Glutamatergic neuron (in vitro differentiated cells): ENCODE results near the gene UNC13B. TPM values are rescaled to one million over a fixed set of nuclear protein-coding genes. Genes with fewer than 3 reads are reported as not detected.

Experiments used
- DNase-seq: peaks from one replicate; pipeline ENCODE4 v3.0.0; 2022
- H3K27ac Mint-ChIP-seq: one replicate; pipeline ENCODE4 v1.8.0; 2020; ENCODE audit warnings: mild to moderate bottlenecking, mixed read lengths, inconsistent platforms; ENCODE audit not compliant: unreplicated experiment
- H3K27me3 Mint-ChIP-seq: one replicate; pipeline ENCODE4 v1.8.0; 2020; ENCODE audit warnings: mild to moderate bottlenecking, moderate library complexity, mixed read lengths, inconsistent platforms; ENCODE audit not compliant: unreplicated experiment
- H3K36me3 Mint-ChIP-seq: one replicate; pipeline ENCODE4 v1.8.0; 2020; ENCODE audit warnings: mild to moderate bottlenecking, mixed read lengths, inconsistent platforms; ENCODE audit not compliant: unreplicated experiment
- H3K4me1 Mint-ChIP-seq: one replicate; pipeline ENCODE4 v1.8.0; 2020; ENCODE audit warnings: mild to moderate bottlenecking, low read depth, mixed read lengths, inconsistent platforms; ENCODE audit not compliant: unreplicated experiment
- H3K4me3 Mint-ChIP-seq: one replicate; pipeline ENCODE4 v1.8.0; 2020; ENCODE audit warnings: mild to moderate bottlenecking, mixed read lengths, inconsistent platforms; ENCODE audit not compliant: unreplicated experiment
- H3K9me3 Mint-ChIP-seq: one replicate; pipeline ENCODE4 v1.8.0; 2020; ENCODE audit warnings: mild to moderate bottlenecking, moderate library complexity, mixed read lengths, inconsistent platforms; ENCODE audit not compliant: unreplicated experiment
- total RNA-seq: library from RNA; stranded (reverse); fragmentation: NEBNext Ultra II Directional; extraction: Animal tissue kit (Norgen Biotek cat#: 25700); gene quantifications from one replicate; pipeline ENCODE4 v1.2.1, GENCODE V29; 2021; ENCODE audit not compliant: unreplicated experiment
- TF ChIP-seq, protein P1 (sequence below): fragments of 200-600 bp; sonication (generic); IDR thresholded peaks from one replicate; pipeline ENCODE4 v1.5.0; 2021; ENCODE audit not compliant: partially characterized antibody, unreplicated experiment

The UNC13B gene
- total RNA-seq, 1 donor from 2014 or later = 90.7 TPM

GRCh38 chr9:35293376-35293964, 131.7 kb downstream of the UNC13B start:
- H3K4me1 Mint-ChIP-seq = peaks cover 2% of the 10 kb centered on the region
- DNase-seq = no peak

DNA sequence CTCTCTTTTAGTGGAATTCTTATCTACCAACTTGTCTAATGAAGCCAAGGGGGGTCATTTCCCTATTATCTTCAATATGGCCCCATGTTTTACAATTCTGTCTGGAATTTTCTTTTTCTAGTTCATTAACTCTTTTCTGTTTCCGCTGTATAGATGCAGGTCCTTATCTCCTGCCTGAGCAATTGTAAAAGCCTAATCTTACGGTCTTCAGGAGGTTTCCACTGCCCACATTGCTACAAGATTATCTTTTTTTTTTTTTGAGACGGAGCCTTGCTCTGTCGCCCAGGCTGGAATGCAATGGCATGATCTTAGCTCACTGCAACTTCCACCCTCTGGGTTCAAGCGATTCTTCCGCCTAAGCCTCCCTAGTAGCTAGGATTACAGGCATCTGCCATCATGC, 132.3 kb downstream of the UNC13B start:
- TF ChIP-seq, protein P1, sequence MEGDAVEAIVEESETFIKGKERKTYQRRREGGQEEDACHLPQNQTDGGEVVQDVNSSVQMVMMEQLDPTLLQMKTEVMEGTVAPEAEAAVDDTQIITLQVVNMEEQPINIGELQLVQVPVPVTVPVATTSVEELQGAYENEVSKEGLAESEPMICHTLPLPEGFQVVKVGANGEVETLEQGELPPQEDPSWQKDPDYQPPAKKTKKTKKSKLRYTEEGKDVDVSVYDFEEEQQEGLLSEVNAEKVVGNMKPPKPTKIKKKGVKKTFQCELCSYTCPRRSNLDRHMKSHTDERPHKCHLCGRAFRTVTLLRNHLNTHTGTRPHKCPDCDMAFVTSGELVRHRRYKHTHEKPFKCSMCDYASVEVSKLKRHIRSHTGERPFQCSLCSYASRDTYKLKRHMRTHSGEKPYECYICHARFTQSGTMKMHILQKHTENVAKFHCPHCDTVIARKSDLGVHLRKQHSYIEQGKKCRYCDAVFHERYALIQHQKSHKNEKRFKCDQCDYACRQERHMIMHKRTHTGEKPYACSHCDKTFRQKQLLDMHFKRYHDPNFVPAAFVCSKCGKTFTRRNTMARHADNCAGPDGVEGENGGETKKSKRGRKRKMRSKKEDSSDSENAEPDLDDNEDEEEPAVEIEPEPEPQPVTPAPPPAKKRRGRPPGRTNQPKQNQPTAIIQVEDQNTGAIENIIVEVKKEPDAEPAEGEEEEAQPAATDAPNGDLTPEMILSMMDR = no peak
- Mint-ChIP-seq H3K4me1 (peaks cover 2% of the 10 kb centered on the region), H3K27me3 (no peaks in the 10 kb centered on the region), H3K9me3 (no peaks in the 10 kb centered on the region), H3K27ac (no peak overlapping the region), H3K36me3 (no peaks in the 10 kb centered on the region), H3K4me3 (no peak overlapping the region)
- DNase-seq = no peak

More at GRCh38 chr9:35293376-35293964, 131.7 kb downstream of the UNC13B start:
- H3K4me3 Mint-ChIP-seq = no peak overlapping the region
- no peaks in the 10 kb centered on the region for H3K27me3 Mint-ChIP-seq
- no peak overlapping the region for H3K27ac Mint-ChIP-seq
- no peaks in the 10 kb centered on the region for H3K9me3 Mint-ChIP-seq
- TF ChIP-seq, protein P1 = no peak
- no peaks in the 10 kb centered on the region for H3K36me3 Mint-ChIP-seq

DNA sequence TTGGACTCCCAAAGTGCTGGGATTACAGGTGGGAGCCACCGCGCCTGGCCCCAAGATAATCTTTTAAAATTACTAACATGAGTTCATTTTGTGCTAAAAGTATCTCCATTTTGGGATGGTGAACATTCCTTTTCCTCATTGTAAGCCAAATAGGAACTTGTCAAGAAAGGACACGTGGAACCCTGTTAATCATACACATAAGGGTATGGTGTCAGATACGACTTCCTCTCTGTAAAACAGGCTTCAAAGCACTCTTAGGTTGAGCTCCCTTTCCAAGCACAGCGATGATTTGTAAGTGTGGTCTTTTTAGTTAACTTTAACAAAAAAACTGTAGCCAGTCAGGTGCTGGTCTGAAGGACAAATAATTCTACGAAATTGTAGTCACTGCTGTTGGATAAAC, 132.7 kb downstream of the UNC13B start:
- DNase-seq = no peak
- TF ChIP-seq, protein P1 = no peak
- H3K4me3 Mint-ChIP-seq = no peak overlapping the region
- no peaks in the 10 kb centered on the region for H3K27me3 Mint-ChIP-seq
- no peaks in the 10 kb centered on the region for H3K36me3 Mint-ChIP-seq
- H3K27ac Mint-ChIP-seq = no peak overlapping the region
- H3K9me3 Mint-ChIP-seq = no peaks in the 10 kb centered on the region
- peaks cover 2% of the 10 kb centered on the region for H3K4me1 Mint-ChIP-seq

DNA sequence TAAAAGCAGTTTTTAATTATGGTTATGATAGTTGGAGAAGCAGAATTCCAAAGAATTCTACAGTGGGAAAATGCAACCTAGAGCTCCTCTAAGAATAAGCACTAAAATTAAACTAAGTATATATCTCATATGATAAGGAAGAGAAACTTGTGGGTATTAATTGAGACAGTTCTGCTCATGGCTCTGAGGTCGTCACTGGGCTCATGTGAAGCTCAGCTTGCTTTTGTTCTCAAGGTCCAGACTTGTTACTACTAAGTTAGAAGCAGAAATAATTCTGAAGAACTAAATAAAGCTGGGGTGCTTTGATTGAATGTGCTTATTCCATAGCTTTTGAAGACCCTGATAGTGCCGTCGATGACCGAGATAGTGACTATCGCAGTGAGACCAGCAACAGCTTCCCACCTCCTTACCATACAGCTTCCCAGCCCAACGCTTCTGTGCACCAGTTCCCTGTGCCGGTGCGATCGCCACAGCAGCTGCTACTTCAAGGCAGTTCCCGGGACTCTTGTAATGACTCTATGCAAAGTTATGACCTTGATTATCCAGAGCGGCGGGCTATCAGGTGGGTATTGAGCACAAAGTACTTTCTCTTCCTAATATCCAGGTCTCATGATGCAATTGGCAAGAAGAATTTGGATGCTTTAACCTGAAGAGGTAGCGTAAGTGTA, 133.7 kb downstream of the UNC13B start:
- TF ChIP-seq, protein P1 = no peak
- Mint-ChIP-seq H3K9me3 (no peaks in the 10 kb centered on the region), H3K27ac (no peak overlapping the region), H3K27me3 (no peaks in the 10 kb centered on the region), H3K36me3 (no peaks in the 10 kb centered on the region), H3K4me3 (no peak overlapping the region), H3K4me1 (peaks cover 2% of the 10 kb centered on the region)
- no peak for DNase-seq

DNA sequence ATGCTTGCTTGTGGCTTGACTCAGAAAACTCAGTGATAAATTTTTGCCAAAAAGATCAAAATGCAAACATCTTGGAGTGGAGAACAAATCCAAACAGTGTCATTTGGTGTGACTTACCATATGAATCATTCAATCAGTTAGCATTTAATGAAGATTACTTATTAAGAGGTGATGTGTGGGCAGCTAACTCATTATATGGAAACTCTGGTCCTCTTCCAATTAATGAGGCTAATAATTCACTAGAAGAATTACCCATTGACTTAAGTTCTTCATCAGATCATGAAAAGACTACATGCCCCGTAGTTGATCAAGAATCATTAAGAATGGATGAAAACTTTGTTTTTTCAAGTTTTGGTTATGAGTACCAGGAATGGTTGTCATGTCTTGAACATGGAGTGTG, 141.8 kb downstream of the UNC13B start:
- Mint-ChIP-seq H3K27me3 (no peaks in the 10 kb centered on the region), H3K27ac (no peak overlapping the region), H3K36me3 (peaks cover 7% of the 10 kb centered on the region), H3K4me1 (no peaks in the 10 kb centered on the region), H3K9me3 (no peaks in the 10 kb centered on the region), H3K4me3 (no peak overlapping the region)
- TF ChIP-seq, protein P1 = no peak
- DNase-seq = no peak
